BE2C (cell line): ENCODE results near the gene MRPS23.
A peak's percentile ranks its signal among the peaks of the same experiment; 100 is the strongest.

Source experiments
- DNase-seq: peaks from one replicate; pipeline ENCODE4 v3.0.0-alpha.2; 2020
- H3K27me3 ChIP-seq: fragments of 250-450 bp; sonication (Bioruptor Pico); 2 replicates; pipeline ENCODE4 v1.5.1; 2020; ENCODE audit warnings: mild to moderate bottlenecking
- H3K36me3 ChIP-seq: fragments of 250-450 bp; sonication (Bioruptor Pico); 2 replicates; pipeline ENCODE4 v1.5.1; 2020; ENCODE audit warnings: mild to moderate bottlenecking
- H3K4me1 ChIP-seq: fragments of 250-450 bp; sonication (Bioruptor Pico); 2 replicates; pipeline ENCODE4 v1.5.1; 2020
- H3K4me3 ChIP-seq: 2 replicates; pipeline ENCODE4 v1.5.1; 2011; ENCODE audit warnings: low read depth, low read length
- H3K9me3 ChIP-seq: fragments of 250-450 bp; sonication (Bioruptor Pico); 2 replicates; pipeline ENCODE4 v1.5.1; 2020
- CTCF ChIP-seq: IDR thresholded peaks from 2 replicates; pipeline ENCODE4 v1.5.1; 2012; ENCODE audit warnings: mild to moderate bottlenecking, low read depth, low read length

The MRPS23 gene

GRCh38 chr17:57862694-57863667 lies 13.1 kb upstream of the MRPS23 start:
- peaks cover 14% of the 10 kb centered on the region for H3K27me3 ChIP-seq
- no peaks in the 10 kb centered on the region for H3K9me3 ChIP-seq
- DNase-seq: no peak
- H3K36me3 ChIP-seq: no peaks in the 10 kb centered on the region
- no peak overlapping the region for H3K4me3 ChIP-seq
- no peak for TF ChIP-seq CTCF
- H3K4me1 ChIP-seq: peaks cover 22% of the 10 kb centered on the region

GRCh38 chr17:57861790-57862693 lies 12.2 kb upstream of the MRPS23 start:
- Histone ChIP-seq H3K36me3 (no peaks in the 10 kb centered on the region), H3K4me1 (peaks cover 19% of the 10 kb centered on the region), H3K4me3 (peak overlapping the region; percentile 43), H3K27me3 (peaks cover 14% of the 10 kb centered on the region), H3K9me3 (no peaks in the 10 kb centered on the region)
- DNase-seq: no peak
- TF ChIP-seq CTCF: no peak

- H3K36me3 ChIP-seq: no peaks in the 10 kb centered on the region
- H3K9me3 ChIP-seq: no peaks in the 10 kb centered on the region
- TF ChIP-seq CTCF: no peak
- peaks cover 14% of the 10 kb centered on the region for H3K27me3 ChIP-seq
- H3K4me3 ChIP-seq: peak overlapping the region; percentile 43
- peaks cover 19% of the 10 kb centered on the region for H3K4me1 ChIP-seq
- DNase-seq: no peak
Observed at GRCh38 chr17:57861000-57861789, 11.4 kb upstream of the MRPS23 start.

GRCh38 chr17:57860414-57860999 lies 10.7 kb upstream of the MRPS23 start:
- H3K27me3 ChIP-seq: peaks cover 14% of the 10 kb centered on the region
- H3K4me3 ChIP-seq: peak overlapping the region; percentile 43; the same call in 1 of the 2 replicates
- H3K36me3 ChIP-seq: no peaks in the 10 kb centered on the region
- DNase-seq: no peak
- H3K4me1 ChIP-seq: peaks cover 19% of the 10 kb centered on the region
- TF ChIP-seq CTCF: no peak
- H3K9me3 ChIP-seq: no peaks in the 10 kb centered on the region

- H3K27me3 ChIP-seq: peaks cover 14% of the 10 kb centered on the region
- H3K9me3 ChIP-seq: no peaks in the 10 kb centered on the region
- H3K36me3 ChIP-seq: no peaks in the 10 kb centered on the region
- peaks cover 19% of the 10 kb centered on the region for H3K4me1 ChIP-seq
- H3K4me3 ChIP-seq: no peak overlapping the region
- TF ChIP-seq CTCF: no peak
- no peak for DNase-seq
Observed at GRCh38 chr17:57859601-57860413, 10.0 kb upstream of the MRPS23 start.
